Hepatocyte (in vitro differentiated cells): ENCODE results near the gene AGXT2. TPM values are rescaled to one million over a fixed set of nuclear protein-coding genes. Genes with fewer than 3 reads are reported as not detected.

Experiments
- DNase-seq: peaks from one replicate; pipeline ENCODE4 v3.0.0-alpha.2; 2016; ENCODE audit warnings: low spot score
- H2AFZ ChIP-seq: fragments of 200-600 bp; sonication (generic); 2 replicates; pipeline ENCODE4 v1.6.0; 2016; ENCODE audit warnings: antibody characterized with exemption, mild to moderate bottlenecking
- H3K27ac ChIP-seq: fragments of 200-600 bp; sonication (generic); 2 replicates; pipeline ENCODE4 v1.5.1; 2016; ENCODE audit warnings: mild to moderate bottlenecking
- H3K27me3 ChIP-seq: fragments of 200-600 bp; sonication (generic); 2 replicates; pipeline ENCODE4 v1.6.1; 2016
- H3K36me3 ChIP-seq: fragments of 200-600 bp; sonication (generic); replicated peaks from 2 replicates; pipeline ENCODE4 v1.5.1; 2016; ENCODE audit warnings: low read depth; ENCODE audit not compliant: insufficient read depth
- H3K4me1 ChIP-seq: fragments of 200-600 bp; sonication (generic); 2 replicates; pipeline ENCODE4 v1.5.1; 2016; ENCODE audit warnings: mild to moderate bottlenecking, moderate library complexity; ENCODE audit not compliant: insufficient read depth
- H3K4me2 ChIP-seq: fragments of 200-600 bp; sonication (generic); 2 replicates; pipeline ENCODE4 v1.6.0; 2016
- H3K4me3 ChIP-seq: fragments of 200-600 bp; sonication (generic); 2 replicates; pipeline ENCODE4 v1.5.1; 2016; ENCODE audit warnings: mild to moderate bottlenecking
- H3K79me2 ChIP-seq: fragments of 200-600 bp; sonication (generic); 2 replicates; pipeline ENCODE4 v1.6.0; 2017; ENCODE audit warnings: mild to moderate bottlenecking
- H3K9me2 ChIP-seq: fragments of 200-600 bp; sonication (generic); replicated peaks from 2 replicates; pipeline ENCODE4 v1.6.0; 2017; ENCODE audit warnings: mild to moderate bottlenecking; ENCODE audit not compliant: insufficient read depth
- H3K9me3 ChIP-seq: fragments of 200-600 bp; sonication (generic); 2 replicates; pipeline ENCODE4 v1.5.1; 2016; ENCODE audit warnings: low read depth, mild to moderate bottlenecking
- H4K20me1 ChIP-seq: fragments of 200-600 bp; sonication (generic); 2 replicates; pipeline ENCODE4 v1.6.0; 2016; ENCODE audit warnings: mild to moderate bottlenecking; ENCODE audit not compliant: insufficient read depth, poor library complexity, severe bottlenecking
- EZH2 ChIP-seq: fragments of 200-600 bp; sonication (generic); IDR thresholded peaks from 2 replicates; pipeline ENCODE4 v1.6.1; 2016; ENCODE audit warnings: antibody characterized with exemption, mild to moderate bottlenecking, borderline replicate concordance
- EZH2phosphoT487 ChIP-seq: fragments of 200-600 bp; sonication (generic); IDR thresholded peaks from one replicate; pipeline ENCODE4 v1.6.1; 2018; ENCODE audit warnings: antibody characterized with exemption, mild to moderate bottlenecking, low read depth, moderate library complexity; ENCODE audit not compliant: unreplicated experiment, severe bottlenecking
- WGBS: methylation state at CpG from one replicate; pipeline ENCODE4 v1.1.6; 2016; ENCODE audit warnings: low lambda C conversion rate; ENCODE audit errors: missing lambda C conversion rate; 5-methylcytosine and 5-hydroxymethylcytosine counted together
- polyA plus RNA-seq: library from polyadenylated mRNA; unstranded; fragments of >200 nt; fragmentation: Nextera tagmentation; extraction: Ambion mirVana; gene quantifications from 2 replicates; pipeline ENCODE4 v1.2.1, GENCODE V29; 2016
- total RNA-seq: library from RNA; depleted of rRNA; stranded (reverse); fragments of >200 nt; gene quantifications from 2 replicates; pipeline ENCODE4 v1.2.3, GENCODE V29; 2014
- TF ChIP-seq, protein P1 (sequence below): fragments of 200-600 bp; sonication (generic); IDR thresholded peaks from 2 replicates; pipeline ENCODE4 v1.5.1; 2016; ENCODE audit warnings: antibody characterized with exemption, mild to moderate bottlenecking; ENCODE audit not compliant: poor library complexity

The AGXT2 gene
- total and polyA plus RNA-seq, 2 experiments from 2014 or later, result 8.0 to 10.6 TPM

DNA sequence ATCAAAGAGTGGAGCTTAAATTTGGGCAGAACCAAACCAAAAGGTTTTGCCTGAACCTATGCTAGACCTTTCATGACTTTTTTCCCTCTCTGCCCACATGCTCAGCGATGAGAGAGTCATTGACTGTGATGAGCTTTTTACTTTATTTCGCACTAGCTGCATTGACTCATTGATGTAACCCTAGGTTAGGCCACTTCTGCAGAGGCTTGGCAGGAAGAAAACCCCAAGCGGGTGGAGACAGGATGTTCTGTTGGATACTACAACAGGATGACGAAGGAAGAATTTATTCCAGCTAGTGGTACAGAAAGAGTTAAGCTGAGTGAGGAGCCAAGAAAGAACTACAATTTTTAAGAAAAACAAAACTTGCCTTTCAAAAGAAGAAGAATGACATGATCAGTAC lies 18.4 kb downstream of the AGXT2 start:
- H2AFZ ChIP-seq, result no peak overlapping the region
- H3K79me2 ChIP-seq, result no peaks in the 10 kb centered on the region
- no peaks in the 10 kb centered on the region for H3K9me2 ChIP-seq
- no peaks in the 10 kb centered on the region for H4K20me1 ChIP-seq
- 72% methylated on average over 4 of the region's 4 CpGs for WGBS
- H3K4me1 ChIP-seq, result peaks cover 17% of the 10 kb centered on the region
- H3K9me3 ChIP-seq, result no peaks in the 10 kb centered on the region
- DNase-seq, result no peak
- no peak overlapping the region for H3K27ac ChIP-seq
- TF ChIP-seq EZH2, result no peak
- TF ChIP-seq, protein P1, sequence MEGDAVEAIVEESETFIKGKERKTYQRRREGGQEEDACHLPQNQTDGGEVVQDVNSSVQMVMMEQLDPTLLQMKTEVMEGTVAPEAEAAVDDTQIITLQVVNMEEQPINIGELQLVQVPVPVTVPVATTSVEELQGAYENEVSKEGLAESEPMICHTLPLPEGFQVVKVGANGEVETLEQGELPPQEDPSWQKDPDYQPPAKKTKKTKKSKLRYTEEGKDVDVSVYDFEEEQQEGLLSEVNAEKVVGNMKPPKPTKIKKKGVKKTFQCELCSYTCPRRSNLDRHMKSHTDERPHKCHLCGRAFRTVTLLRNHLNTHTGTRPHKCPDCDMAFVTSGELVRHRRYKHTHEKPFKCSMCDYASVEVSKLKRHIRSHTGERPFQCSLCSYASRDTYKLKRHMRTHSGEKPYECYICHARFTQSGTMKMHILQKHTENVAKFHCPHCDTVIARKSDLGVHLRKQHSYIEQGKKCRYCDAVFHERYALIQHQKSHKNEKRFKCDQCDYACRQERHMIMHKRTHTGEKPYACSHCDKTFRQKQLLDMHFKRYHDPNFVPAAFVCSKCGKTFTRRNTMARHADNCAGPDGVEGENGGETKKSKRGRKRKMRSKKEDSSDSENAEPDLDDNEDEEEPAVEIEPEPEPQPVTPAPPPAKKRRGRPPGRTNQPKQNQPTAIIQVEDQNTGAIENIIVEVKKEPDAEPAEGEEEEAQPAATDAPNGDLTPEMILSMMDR, result no peak
- TF ChIP-seq EZH2phosphoT487, result no peak
- H3K4me3 ChIP-seq, result no peak overlapping the region
- no peaks in the 10 kb centered on the region for H3K36me3 ChIP-seq
- H3K27me3 ChIP-seq, result no peaks in the 10 kb centered on the region
- H3K4me2 ChIP-seq, result no peak overlapping the region

DNA sequence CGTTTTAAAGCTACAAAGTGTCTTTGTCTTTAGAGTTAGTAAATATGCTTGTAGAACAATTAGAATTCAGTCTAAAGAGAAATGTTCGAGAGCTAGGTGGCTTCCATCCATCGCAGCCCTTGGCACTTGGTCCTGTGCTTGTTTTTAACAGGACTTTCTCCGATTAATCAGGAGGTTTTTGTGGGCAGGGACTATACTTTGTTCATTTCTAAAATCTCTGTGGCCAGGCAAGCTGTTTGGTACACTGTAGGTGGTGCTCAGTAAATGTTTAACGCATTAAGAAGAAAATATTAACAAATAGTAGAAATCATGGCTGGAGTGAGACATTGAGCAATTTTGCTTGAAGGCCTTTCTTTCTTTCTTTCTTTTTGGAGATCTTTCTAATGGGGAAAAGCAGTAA lies 20.8 kb downstream of the AGXT2 start:
- no peaks in the 10 kb centered on the region for H3K27me3 ChIP-seq
- no peaks in the 10 kb centered on the region for H3K9me3 ChIP-seq
- WGBS, result 79% methylated on average over 5 of the region's 5 CpGs
- H3K4me3 ChIP-seq, result no peak overlapping the region
- no peak overlapping the region for H2AFZ ChIP-seq
- H3K79me2 ChIP-seq, result no peaks in the 10 kb centered on the region
- no peaks in the 10 kb centered on the region for H4K20me1 ChIP-seq
- H3K9me2 ChIP-seq, result no peaks in the 10 kb centered on the region
- H3K4me1 ChIP-seq, result peaks cover 17% of the 10 kb centered on the region
- H3K36me3 ChIP-seq, result no peaks in the 10 kb centered on the region
- H3K27ac ChIP-seq, result peak overlapping the region; percentile 52
- TF ChIP-seq EZH2phosphoT487 (no peak), EZH2 (no peak)
- TF ChIP-seq, protein P1, result no peak
- DNase-seq, result no peak
- H3K4me2 ChIP-seq, result peak overlapping the region; percentile 9

DNA sequence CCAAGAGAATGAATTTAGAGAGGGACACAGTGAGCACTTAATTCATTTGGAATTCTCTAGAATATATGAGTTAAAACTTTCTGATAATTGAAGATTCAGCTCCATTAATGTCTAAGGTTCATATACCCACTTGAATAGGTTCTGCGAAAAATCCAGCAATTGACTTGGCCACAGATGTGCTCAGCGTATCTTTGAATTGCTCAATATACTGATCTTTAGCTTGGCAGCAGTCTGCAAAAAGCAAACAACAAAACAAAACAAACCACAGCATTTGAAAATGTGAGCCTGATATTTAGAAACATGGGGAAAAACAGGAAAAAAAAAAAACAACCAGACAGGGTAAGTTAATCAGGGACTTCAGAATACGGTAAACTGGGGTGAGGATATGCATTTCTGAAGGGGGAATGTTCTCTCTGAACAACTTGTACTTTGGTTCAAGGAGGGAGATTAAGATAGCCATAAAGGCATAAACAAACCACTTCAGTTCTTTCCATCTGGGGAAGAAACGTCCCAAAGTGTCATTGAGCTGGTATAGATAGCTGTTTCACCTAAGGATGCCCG lies 21.4 kb downstream of the AGXT2 start:
- Histone ChIP-seq H3K9me2 (no peaks in the 10 kb centered on the region), H3K4me2 (peak overlapping the region; percentile 19), H3K27me3 (no peaks in the 10 kb centered on the region), H3K4me1 (peaks cover 17% of the 10 kb centered on the region), H3K9me3 (no peaks in the 10 kb centered on the region), H3K79me2 (no peaks in the 10 kb centered on the region), H3K27ac (peak overlapping the region; percentile 52), H4K20me1 (no peaks in the 10 kb centered on the region), H3K4me3 (no peak overlapping the region), H3K36me3 (no peaks in the 10 kb centered on the region), H2AFZ (no peak overlapping the region)
- DNase-seq, result no peak
- WGBS, result 48% methylated on average over 5 of the region's 5 CpGs
- TF ChIP-seq EZH2phosphoT487 (no peak), EZH2 (no peak)
- TF ChIP-seq, protein P1, result no peak
